Activated T-cell treated with anti-CD3 and anti-CD28 coated beads, Interleukin-2, amount 50 U/mL, for 24 hours (primary cell): Measurements from ENCODE around the gene BID.

Source experiments
- DNase-seq: peaks from one replicate; pipeline ENCODE4 v3.0.0-alpha.2; 2020
- H3K27ac Mint-ChIP-seq: 2 replicates; pipeline ENCODE4 v1.8.0; 2020; ENCODE audit warnings: mild to moderate bottlenecking, mixed read lengths
- H3K27me3 Mint-ChIP-seq: 2 replicates; pipeline ENCODE4 v1.8.0; 2020; ENCODE audit warnings: mixed read lengths
- H3K36me3 Mint-ChIP-seq: 2 replicates; pipeline ENCODE4 v1.8.0; 2020; ENCODE audit warnings: low read depth, mixed read lengths
- H3K4me1 Mint-ChIP-seq: 2 replicates; pipeline ENCODE4 v1.8.0; 2020; ENCODE audit warnings: low read depth, mixed read lengths
- H3K4me3 Mint-ChIP-seq: 2 replicates; pipeline ENCODE4 v1.8.0; 2020; ENCODE audit warnings: mild to moderate bottlenecking, moderate library complexity, mixed read lengths
- H3K9me3 Mint-ChIP-seq: 2 replicates; pipeline ENCODE4 v1.8.0; 2020; ENCODE audit warnings: mixed read lengths

BID gene

GRCh38 chr22:17726928-17727897 is 47.1 kb downstream of the BID start:
- H3K9me3 Mint-ChIP-seq = no peaks in the 10 kb centered on the region
- H3K4me3 Mint-ChIP-seq = no peak overlapping the region
- H3K27me3 Mint-ChIP-seq = no peaks in the 10 kb centered on the region
- H3K27ac Mint-ChIP-seq = peak overlapping the region; percentile 34
- H3K36me3 Mint-ChIP-seq = peaks cover 61% of the 10 kb centered on the region
- peaks cover 13% of the 10 kb centered on the region for H3K4me1 Mint-ChIP-seq
- no peak for DNase-seq

- peak overlapping the region; percentile 13 for H3K27ac Mint-ChIP-seq
- peaks cover 13% of the 10 kb centered on the region for H3K4me1 Mint-ChIP-seq
- H3K27me3 Mint-ChIP-seq = no peaks in the 10 kb centered on the region
- H3K4me3 Mint-ChIP-seq = no peak overlapping the region
- no peak for DNase-seq
- no peaks in the 10 kb centered on the region for H3K9me3 Mint-ChIP-seq
- peaks cover 53% of the 10 kb centered on the region for H3K36me3 Mint-ChIP-seq
Observed at GRCh38 chr22:17726006-17726927, 48.0 kb downstream of the BID start.

- Mint-ChIP-seq H3K27me3 (no peaks in the 10 kb centered on the region), H3K9me3 (no peaks in the 10 kb centered on the region), H3K36me3 (peaks cover 49% of the 10 kb centered on the region), H3K4me1 (peaks cover 13% of the 10 kb centered on the region), H3K27ac (no peak overlapping the region), H3K4me3 (no peak overlapping the region)
- DNase-seq = no peak
Observed at GRCh38 chr22:17725500-17725796, 48.8 kb downstream of the BID start.

GRCh38 chr22:17724678-17725499 is 49.4 kb downstream of the BID start:
- Mint-ChIP-seq H3K27me3 (no peaks in the 10 kb centered on the region), H3K9me3 (no peaks in the 10 kb centered on the region), H3K4me3 (no peak overlapping the region), H3K27ac (no peak overlapping the region), H3K36me3 (peaks cover 44% of the 10 kb centered on the region), H3K4me1 (peaks cover 13% of the 10 kb centered on the region)
- no peak for DNase-seq

- no peak overlapping the region for H3K27ac Mint-ChIP-seq
- H3K27me3 Mint-ChIP-seq = no peaks in the 10 kb centered on the region
- DNase-seq = no peak
- H3K36me3 Mint-ChIP-seq = peaks cover 40% of the 10 kb centered on the region
- peaks cover 13% of the 10 kb centered on the region for H3K4me1 Mint-ChIP-seq
- no peaks in the 10 kb centered on the region for H3K9me3 Mint-ChIP-seq
- no peak overlapping the region for H3K4me3 Mint-ChIP-seq
Observed at GRCh38 chr22:17724241-17724640, 50.0 kb downstream of the BID start.

- Mint-ChIP-seq H3K9me3 (no peaks in the 10 kb centered on the region), H3K4me1 (no peaks in the 10 kb centered on the region), H3K36me3 (peaks cover 11% of the 10 kb centered on the region), H3K27me3 (no peaks in the 10 kb centered on the region), H3K4me3 (no peak overlapping the region), H3K27ac (no peak overlapping the region)
- no peak for DNase-seq
Observed at GRCh38 chr22:17719911-17720310, 54.4 kb downstream of the BID start.

GRCh38 chr22:17717708-17718107 is 56.6 kb downstream of the BID start:
- H3K27me3 Mint-ChIP-seq = no peaks in the 10 kb centered on the region
- H3K9me3 Mint-ChIP-seq = no peaks in the 10 kb centered on the region
- H3K4me1 Mint-ChIP-seq = peaks cover 2% of the 10 kb centered on the region
- no peak overlapping the region for H3K4me3 Mint-ChIP-seq
- no peak for DNase-seq
- peaks cover 16% of the 10 kb centered on the region for H3K36me3 Mint-ChIP-seq
- no peak overlapping the region for H3K27ac Mint-ChIP-seq

- no peak overlapping the region for H3K27ac Mint-ChIP-seq
- no peak for DNase-seq
- H3K36me3 Mint-ChIP-seq = peaks cover 26% of the 10 kb centered on the region
- H3K9me3 Mint-ChIP-seq = no peaks in the 10 kb centered on the region
- H3K4me3 Mint-ChIP-seq = no peak overlapping the region
- H3K27me3 Mint-ChIP-seq = no peaks in the 10 kb centered on the region
- peaks cover 2% of the 10 kb centered on the region for H3K4me1 Mint-ChIP-seq
Observed at GRCh38 chr22:17716529-17716928, 57.7 kb downstream of the BID start.

- no peak overlapping the region for H3K27ac Mint-ChIP-seq
- H3K4me3 Mint-ChIP-seq = no peak overlapping the region
- H3K4me1 Mint-ChIP-seq = peaks cover 2% of the 10 kb centered on the region
- H3K9me3 Mint-ChIP-seq = no peaks in the 10 kb centered on the region
- DNase-seq = no peak
- peaks cover 35% of the 10 kb centered on the region for H3K36me3 Mint-ChIP-seq
- H3K27me3 Mint-ChIP-seq = no peaks in the 10 kb centered on the region
Observed at GRCh38 chr22:17712441-17712840, 61.8 kb downstream of the BID start.

- H3K4me3 Mint-ChIP-seq = no peak overlapping the region
- no peaks in the 10 kb centered on the region for H3K9me3 Mint-ChIP-seq
- no peak overlapping the region for H3K27ac Mint-ChIP-seq
Observed at GRCh38 chr22:17710023-17710422, 64.2 kb downstream of the BID start.

GRCh38 chr22:17707526-17707925 is 66.7 kb downstream of the BID start:
- no peak for DNase-seq

More at GRCh38 chr22:17710023-17710422, 64.2 kb downstream of the BID start:
- peaks cover 45% of the 10 kb centered on the region for H3K36me3 Mint-ChIP-seq
- no peaks in the 10 kb centered on the region for H3K27me3 Mint-ChIP-seq
- DNase-seq = no peak
- H3K4me1 Mint-ChIP-seq = peaks cover 19% of the 10 kb centered on the region

GRCh38 chr22:17706947-17707346 is 67.3 kb downstream of the BID start:
- H3K4me3 Mint-ChIP-seq = no peak overlapping the region
- no peak for DNase-seq
- no peaks in the 10 kb centered on the region for H3K27me3 Mint-ChIP-seq
- peaks cover 54% of the 10 kb centered on the region for H3K36me3 Mint-ChIP-seq
- no peaks in the 10 kb centered on the region for H3K9me3 Mint-ChIP-seq
- no peak overlapping the region for H3K27ac Mint-ChIP-seq
- H3K4me1 Mint-ChIP-seq = peaks cover 21% of the 10 kb centered on the region

More at GRCh38 chr22:17707526-17707925, 66.7 kb downstream of the BID start:
- Mint-ChIP-seq H3K27ac (no peak overlapping the region), H3K36me3 (peaks cover 57% of the 10 kb centered on the region), H3K4me3 (no peak overlapping the region), H3K4me1 (peaks cover 21% of the 10 kb centered on the region), H3K27me3 (no peaks in the 10 kb centered on the region), H3K9me3 (no peaks in the 10 kb centered on the region)

GRCh38 chr22:17705951-17706900 is 68.0 kb downstream of the BID start:
- H3K9me3 Mint-ChIP-seq = no peaks in the 10 kb centered on the region
- no peaks in the 10 kb centered on the region for H3K27me3 Mint-ChIP-seq
- peak overlapping the region; percentile 64 for H3K4me3 Mint-ChIP-seq
- peak; percentile 45 for DNase-seq
- H3K27ac Mint-ChIP-seq = peak overlapping the region; percentile 97
- H3K4me1 Mint-ChIP-seq = peaks cover 21% of the 10 kb centered on the region
- peaks cover 49% of the 10 kb centered on the region for H3K36me3 Mint-ChIP-seq
